Right lobe of liver (tissue), 4 donors: Measurements from ENCODE around the gene CYP17A1.

Experiments used
- CTCF ChIP-seq, 4 donors: fragments of 200-600 bp in 3 of 4; fragments of 450-650 bp in 1 of 4; IDR thresholded peaks; one replicate each; pipeline versions ENCODE4 v1.5.1 to v1.8.0; 2016 to 2022; ENCODE audit warnings: antibody characterized with exemption in 4 of 4, mild to moderate bottlenecking in 2 of 4
- POLR2A ChIP-seq: fragments of 450-650 bp; IDR thresholded peaks from one replicate; pipeline ENCODE4 v1.6.1; 2017; ENCODE audit warnings: antibody characterized with exemption, mild to moderate bottlenecking
- donor health status: DM: no; HTN: no; CAD: no.
- donor health status: DM: no; HTN: no; CAD: no.
- donor health status: DM: no; HTN: yes; CAD: no.

- TF ChIP-seq CTCF (IDR thresholded peaks at IDR 0.05) (no peak), POLR2A (no peak)
Observed at GRCh38 chr10:102876747-102877153, 39.5 kb upstream of the CYP17A1 start.
